C1 segment of cervical spinal cord (tissue), 14 donors: ENCODE data around the gene C6orf89.
"Not testable (repeated sequence)": the region's sequence is repeated elsewhere in the genome, so short reads cannot be mapped to it uniquely, and the experiment has no call there.

Experiments
- DNase-seq, 14 donors: peaks; one replicate each; lab custom pipeline; 2025; lab: John Stamatoyannopoulos, UW

Gene C6orf89

DNA sequence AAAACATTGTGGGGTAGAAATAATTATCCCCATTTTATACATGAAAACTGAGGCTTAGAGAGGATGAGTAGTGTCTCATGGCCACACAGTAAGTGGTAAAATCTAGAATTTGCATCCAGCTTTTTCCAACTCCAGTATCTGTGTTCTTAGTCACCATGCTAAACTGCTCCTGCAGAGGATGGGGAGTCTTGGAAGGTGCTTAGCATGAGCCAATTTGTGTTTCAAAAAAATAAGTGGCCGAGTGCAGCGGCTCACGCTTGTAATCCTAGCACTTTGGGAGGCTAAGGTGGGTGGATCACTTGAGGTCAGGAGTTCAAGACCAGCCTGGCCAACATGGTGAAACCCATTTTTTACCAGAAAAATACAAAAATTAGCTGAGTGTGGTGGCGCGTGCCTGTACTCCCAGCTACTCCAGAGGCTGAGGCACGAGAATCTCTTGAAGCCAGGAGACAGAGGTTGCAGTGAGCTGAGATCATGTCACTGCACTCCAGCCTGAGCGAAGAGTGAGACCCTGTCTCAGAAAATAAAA lies 2.4 kb downstream of the C6orf89 start:
- no peak for DNase-seq

DNA sequence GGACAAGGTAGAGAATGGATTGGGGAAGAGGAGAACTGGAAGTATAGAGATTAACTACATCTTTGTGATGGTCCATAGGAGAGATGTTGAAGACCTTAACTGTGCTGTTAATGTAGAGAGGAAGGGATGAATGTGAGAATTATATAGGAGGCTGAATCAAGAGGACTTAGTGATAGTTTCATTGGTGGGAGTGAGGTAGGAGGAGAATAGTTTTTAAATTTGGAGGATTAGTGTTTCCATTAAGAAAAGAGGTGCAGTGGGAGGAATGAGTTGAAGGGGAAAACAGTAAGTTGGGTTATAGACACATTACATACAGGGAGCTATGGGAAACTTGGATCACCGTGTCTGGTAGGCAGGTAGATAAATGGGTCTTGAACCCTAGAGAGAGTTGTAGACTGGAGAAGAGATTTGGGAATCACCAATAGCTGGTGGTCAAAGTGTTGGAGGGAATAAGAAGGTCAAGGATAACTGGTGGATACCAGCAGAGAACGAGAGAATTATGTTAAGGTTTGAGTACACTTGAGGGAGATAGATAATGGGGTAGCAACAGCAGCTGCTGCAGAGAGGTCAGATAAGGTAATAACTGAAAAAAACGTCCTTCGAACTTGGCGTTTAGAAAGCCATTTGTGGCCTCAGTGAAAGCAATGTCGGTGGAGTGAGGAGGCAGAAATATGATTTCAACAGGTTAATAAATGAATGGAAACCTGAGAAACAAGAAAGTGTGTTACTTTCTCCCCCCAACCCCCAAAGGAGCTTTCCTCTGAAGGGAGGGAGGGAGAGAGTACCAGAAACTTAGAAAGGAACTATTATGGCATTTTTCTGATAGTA lies 3.1 kb downstream of the C6orf89 start:
- no peak for DNase-seq

DNA sequence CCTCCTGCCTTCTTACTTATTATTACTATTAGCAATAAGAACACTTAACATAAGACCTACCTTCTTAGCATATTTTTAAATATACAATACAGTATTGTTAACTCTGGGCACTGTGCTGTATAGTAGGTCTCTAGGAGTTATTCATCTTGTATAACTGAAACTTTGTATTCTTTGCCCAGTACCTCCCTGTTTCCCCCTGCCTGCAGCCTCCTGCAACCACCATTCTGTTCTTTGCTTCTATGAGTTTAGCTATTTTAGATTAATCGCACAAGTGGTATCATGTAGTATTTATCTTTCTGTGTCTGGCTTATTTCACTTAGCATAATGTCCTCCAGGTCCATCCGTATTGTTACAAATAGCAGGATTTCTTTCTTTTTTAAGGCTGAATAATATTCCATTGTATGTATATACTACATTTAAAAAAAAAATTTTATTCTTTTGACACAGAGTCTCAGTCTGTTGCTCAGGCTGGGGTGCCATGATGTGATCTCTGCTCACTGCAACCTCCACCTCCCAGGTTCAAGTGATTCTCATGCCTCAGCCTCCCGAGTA lies 4.4 kb downstream of the C6orf89 start:
- DNase-seq, result no peak

DNA sequence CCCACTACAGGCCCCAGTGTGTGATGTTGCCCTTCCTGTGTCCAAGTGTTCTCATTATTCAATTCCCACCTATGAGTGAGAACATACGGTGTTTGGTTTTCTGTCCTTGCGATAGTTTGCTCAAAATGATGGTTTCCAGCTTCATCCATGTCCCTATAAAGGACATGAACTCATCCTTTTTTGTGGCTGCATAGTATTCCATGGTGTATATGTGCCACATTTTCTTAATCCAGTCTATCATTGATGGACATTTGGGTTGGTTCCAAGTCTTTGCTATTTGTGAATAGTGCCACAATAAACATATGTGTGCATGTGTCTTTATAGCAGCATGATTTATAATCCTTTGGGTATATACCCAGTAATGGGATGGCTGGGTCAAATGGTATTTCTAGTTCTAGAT lies 5.4 kb downstream of the C6orf89 start:
- DNase-seq, result not testable (repeated sequence)

DNA sequence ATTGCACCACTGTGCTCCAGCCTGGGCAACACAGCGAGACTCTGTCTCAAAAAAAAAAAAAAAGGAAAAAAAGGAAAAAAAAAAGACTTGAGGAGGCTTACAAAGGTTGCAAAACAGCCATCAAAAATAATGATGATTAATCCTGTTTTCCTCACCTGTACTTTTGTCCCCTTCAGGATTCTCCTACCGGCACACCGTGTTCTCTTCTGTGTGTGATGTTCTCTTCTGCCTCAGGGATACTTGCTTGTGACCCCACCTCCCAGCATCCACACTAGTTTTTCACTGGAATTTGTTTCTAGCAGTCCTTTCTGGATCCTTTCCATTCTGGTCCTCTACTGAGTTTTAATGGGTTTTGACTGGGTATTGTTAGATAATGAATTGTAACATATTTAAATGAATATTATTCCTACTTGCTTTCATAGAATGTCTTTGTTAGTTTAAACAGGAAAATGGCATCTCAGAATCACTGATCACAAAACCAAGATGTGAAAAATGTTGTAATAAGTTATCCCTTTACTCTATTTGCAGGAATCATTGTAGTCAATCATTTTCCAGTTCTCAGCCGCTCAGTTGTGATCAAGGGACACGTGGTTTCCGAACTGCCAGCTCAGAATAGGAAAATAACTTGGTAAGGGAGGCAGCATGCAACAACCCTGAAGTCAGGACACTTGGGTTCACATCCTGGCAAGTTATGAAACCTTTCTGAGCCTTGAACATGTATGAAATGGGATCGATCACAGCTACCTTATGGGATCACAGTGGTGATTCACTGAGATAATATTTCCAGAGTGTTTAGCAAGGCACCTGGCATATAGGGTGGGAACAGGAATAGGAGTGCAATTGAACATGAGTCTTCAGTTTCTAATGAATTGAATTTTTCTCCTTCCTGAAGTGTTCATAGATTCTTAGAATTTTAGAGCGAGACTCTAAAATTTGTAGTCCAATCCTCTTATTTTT lies 8.5 kb downstream of the C6orf89 start:
- DNase-seq, result no peak

DNA sequence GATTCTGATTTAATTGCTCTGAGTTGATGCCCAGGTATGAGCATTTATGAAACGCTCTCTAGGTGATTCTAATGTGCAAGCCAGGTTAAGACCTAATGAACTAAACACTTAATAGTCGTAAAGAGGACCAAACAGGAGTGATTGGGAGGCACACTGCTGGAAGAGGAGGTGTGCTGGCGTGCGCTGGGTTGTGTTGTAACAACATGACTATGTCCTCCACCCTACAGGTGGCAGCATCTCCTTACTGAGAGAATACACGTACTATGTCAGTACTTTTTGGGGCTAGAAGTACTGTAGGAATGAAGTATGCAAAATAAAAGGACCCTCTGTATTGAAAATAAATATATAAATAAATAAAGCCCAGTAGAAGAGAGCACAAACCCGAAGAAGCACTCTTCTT lies 11.9 kb downstream of the C6orf89 start:
- no peak for DNase-seq

DNA sequence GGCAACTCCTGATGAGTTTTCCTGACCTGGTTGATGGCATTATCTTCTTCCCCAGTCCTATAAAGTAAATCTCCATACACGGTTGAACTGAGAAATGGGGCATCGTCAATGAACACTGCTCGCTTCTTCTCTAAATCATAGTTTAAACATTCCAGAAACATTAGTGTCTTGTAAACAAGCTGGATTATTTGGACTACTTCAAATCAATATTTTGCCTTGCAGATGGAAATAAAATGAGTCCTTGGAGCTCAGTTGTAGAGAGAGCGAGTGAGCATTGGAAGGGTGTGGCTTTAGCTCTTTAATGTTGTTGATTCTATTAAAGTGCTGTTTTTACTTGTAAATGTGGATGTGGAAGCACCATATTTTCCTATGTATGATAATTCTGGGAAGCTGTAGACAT lies 18.4 kb downstream of the C6orf89 start:
- no peak for DNase-seq

DNA sequence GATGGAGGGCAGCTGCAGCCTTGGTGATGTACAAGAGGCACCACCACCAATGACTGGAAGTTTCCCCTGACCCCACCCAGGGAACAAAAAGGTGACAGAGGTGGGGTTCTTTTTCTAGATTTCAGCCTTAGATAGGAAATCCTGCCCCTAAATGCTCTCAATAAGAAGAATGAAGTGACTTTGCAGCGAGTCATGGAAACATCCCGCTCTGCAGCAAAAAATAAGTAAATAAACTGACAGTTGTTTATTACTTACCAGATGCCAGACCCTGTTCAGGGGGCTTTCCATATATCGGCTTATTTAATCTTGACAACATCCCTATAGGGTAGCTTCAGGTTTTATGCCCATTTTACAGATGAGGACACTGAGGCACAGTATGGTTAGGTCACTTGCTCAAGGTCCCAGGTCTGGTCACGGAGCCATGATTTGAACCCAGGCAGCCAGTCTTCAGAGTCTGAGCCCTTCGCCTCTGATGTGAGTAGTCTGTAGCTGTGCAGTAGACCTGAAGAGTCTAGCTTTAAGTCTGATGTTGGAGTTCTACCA lies 19.2 kb downstream of the C6orf89 start:
- no peak for DNase-seq

DNA sequence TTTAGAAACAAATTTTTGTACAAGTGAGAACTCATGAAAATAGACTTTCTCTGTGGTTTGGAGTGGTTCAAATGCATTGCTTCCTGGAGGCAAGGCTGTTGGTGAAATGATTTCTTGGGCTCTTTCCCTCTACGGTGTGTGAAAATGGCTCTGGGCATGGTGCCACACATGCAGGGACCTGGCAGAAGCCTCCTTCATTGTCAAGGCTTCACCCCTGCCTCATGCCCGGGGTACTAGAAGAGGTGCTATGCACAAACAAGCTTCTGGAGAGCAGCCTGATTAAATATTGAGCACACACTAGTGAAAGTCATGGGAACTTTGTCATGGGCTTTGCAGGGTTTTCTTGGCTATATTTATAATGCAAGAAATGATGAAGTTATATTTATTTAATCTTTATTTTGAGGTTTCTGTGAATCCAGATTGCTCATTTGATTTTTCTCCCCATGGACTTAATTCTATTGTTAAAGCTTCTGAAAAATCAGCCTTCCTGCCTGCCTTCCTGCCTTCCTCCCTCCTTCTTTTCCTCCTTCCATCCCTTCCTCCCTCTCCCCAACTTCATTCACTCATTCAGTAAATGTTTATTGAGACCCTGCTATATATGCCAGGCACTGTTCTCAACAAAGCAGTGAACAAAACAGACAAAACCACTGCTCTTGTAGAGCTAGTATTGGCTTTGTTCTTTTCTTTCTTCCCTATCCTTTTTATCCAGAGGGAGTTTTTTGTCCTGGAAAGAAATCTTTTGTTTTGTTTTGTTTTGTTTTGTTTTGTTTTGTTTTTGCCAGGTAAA lies 21.0 kb downstream of the C6orf89 start:
- DNase-seq, result peak in 6 of 14 donors; percentile 19 to 64 (median 36)

DNA sequence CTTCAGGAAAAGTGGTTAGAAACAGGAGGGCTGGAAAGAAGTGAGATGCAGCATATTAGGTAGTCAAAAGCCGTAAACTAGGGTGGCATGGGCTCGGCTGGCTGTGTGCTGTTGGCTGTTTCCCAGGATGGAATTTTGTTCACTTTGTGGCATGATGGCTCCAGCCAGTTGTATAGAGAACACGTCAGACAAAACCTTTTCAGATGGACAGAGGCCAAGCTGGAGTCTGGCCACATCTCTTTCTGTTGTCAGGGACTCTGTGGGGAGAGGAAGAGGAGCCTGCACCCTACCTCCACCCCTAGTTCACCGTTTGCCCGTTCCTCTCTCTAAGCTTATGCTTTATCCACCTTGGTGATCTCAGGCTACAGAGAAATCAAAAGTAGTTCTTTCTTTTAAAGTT lies 22.0 kb downstream of the C6orf89 start:
- DNase-seq, result peak in 8 of 14 donors; percentile 25 to 54 (median 32)

DNA sequence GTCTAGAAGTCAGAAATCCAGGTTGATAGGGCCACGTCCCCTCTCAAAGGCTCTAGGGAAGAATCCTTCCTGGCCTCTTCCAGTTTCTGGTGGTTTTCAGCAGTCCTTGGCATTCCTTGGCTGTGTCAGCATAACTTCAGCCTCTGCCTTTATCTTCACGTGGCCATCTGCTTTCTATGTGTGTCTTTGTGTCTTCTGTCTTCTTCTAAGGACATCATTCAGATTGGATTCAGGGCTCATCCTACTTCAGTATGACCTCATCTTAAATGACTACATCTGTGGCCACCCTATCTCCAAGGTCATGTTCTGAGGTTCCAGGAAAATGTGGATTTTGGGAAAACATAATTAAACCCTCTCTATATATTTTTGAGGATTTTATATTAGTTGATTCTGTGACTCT lies 23.0 kb downstream of the C6orf89 start:
- DNase-seq, result no peak

DNA sequence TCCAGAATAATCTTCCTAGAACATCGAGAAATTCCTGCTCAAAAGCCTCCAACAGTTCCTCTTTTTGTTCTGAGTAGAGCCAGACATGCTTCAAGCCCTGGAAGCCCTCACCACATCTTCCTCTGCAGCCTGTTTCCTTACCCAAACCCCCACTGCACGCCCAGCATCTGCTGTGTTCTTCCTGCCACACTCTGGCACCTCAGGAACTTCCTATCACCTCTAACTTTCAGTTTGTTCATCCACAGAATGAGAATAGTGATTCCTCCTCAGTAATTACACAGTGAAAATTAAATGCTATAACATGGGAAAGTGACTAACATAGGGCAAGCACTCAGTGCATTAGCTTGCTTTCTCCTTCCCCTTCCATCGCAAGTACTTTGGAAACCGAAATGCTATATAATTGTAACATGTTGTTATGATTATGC lies 26.3 kb downstream of the C6orf89 start:
- no peak for DNase-seq

DNA sequence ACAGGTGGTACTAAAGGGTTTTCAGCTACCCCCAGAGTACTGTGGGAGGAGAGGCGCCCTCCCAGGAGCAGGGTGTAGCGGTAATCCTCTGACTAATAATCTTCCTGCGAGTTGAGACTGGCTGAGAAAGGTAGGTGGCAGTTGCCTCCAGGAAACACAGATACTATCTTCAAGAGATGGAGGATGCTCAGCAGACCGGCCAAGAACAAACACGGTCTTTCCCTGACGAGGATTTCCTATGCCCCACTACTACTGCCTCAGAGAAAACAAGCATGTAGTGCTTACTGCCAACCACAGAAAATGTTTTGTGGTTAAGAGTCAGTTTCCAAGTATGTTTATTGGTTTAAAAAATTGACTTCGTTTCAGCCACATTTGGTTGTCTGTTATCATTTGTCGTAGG lies 26.8 kb downstream of the C6orf89 start:
- DNase-seq, result no peak

DNA sequence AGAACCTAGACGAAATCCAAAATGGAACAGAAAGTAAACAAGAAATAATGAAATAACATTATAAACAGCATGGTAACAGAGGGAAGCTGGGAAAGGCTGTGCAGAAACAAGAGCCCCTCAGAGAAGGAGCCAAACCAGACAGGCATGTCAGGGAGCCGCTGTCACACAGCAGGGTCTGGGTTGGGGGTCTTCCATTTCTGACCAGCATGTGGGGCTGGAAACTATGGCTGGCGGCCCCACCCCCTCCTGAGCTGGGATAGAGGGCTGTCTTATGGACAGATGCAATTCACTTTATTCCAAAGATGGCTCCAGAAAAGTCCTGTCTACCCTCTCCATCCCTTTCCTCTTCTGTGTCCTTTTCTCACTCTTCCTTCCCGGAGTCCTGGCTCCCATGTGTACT lies 27.3 kb downstream of the C6orf89 start:
- DNase-seq, result no peak

DNA sequence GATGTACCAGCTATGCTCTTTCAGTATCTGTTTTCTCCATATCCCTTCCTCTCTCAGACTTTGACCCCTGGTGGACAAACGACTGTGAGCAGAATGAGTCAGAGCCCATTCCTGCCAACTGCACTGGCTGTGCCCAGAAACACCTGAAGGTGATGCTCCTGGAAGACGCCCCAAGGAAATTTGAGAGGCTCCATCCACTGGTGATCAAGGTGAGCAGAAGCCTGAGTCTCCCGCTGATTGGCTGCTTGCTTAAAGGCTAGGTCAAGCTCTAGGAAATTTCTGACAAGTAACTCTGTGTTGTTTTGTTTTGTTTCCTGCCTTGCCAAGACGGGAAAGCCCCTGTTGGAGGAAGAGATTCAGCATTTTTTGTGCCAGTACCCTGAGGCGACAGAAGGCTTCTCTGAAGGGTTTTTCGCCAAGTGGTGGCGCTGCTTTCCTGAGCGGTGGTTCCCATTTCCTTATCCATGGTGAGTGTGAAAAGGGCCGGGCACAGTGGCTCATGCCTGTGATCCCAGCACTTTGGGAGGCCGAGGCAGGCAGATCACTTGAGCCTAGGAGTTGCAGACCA lies 28.6 kb downstream of the C6orf89 start:
- DNase-seq, result peak in 1 of 14 donors; percentile 5

DNA sequence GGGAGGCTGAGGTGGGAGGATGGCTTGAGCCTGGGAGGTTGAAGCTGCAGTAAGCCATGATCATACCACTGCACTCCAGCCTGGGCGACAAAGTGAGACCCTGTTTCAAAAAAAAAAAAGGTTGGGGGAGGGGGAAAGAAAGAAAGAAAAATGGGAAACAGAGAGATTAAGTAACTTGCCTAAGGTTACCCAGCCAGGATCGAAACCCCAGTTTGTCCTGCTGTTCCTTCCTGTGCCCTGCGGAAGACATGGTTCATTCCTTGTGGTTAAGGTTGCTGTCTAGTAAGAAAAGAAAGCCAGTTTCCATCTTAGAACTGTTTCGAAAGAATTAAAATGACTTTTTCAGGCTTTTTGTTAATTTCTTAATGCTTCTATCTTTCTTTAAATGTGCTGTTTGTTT lies 29.8 kb downstream of the C6orf89 start:
- no peak for DNase-seq

DNA sequence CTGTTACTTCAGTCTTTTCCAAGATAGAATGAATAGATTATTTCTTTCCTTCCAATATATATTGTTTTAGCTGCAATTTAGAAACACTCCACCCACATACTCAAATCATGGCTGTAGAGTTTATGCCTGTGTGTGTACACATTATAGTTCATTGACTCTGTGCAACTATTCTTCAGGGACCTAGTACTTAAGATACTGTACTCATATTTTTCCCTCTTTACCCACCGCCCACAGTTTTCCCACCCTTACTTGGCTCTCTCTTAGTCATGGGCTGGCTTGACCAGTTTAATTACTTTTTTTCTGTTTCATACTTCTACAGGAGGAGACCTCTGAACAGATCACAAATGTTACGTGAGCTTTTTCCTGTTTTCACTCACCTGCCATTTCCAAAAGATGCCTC lies 30.4 kb downstream of the C6orf89 start:
- DNase-seq, result no peak

DNA sequence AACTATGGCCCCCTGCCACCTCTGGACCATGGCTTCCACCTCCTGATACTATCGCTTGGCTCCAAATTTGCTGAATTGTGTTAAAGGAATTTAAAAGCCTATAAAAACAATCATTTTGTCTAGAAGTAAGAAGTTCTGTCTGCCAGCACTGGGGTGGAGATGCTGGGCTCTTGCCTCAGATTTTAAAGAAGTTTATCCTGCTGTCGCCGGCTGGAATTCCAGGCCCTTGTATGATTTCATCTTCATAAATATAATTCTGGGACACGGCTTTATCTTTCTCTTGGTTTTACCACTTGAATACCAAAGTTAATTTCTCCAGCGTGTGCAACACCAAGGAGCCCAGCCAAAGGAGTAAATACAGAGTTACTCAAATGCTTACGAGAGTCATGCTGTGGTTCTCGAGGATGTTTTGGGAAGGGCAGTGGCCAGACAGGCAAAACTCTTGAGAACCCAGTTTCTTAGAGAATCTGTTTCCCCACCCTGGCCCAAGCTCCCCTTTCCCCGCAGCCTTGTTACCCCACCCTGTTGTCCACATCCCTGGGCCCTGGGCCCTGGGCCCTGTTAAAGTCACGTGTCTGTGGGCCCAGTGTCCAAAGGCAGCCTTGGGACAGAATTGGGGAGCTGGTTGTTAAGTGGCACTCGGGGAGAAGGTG lies 31.9 kb downstream of the C6orf89 start:
- DNase-seq, result no peak

DNA sequence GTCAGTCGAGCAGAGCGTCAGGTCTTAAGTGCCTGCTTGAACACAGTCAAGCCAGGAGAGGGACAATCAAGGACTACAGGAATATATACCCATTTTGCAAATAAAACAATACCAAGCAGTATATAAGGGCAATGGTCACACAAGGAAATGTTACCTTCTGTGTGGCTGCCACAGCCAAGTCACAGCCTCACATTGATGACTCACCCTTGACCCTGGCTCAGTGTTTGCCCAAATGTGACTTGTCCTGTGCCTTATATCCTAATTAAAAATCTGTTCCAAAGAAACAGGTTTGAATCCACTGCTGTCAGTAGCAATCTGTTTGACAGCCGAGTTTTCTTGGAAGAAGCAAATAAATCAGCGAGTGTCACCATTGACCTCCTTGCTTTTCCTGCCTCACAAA lies 34.3 kb downstream of the C6orf89 start:
- no peak for DNase-seq

DNA sequence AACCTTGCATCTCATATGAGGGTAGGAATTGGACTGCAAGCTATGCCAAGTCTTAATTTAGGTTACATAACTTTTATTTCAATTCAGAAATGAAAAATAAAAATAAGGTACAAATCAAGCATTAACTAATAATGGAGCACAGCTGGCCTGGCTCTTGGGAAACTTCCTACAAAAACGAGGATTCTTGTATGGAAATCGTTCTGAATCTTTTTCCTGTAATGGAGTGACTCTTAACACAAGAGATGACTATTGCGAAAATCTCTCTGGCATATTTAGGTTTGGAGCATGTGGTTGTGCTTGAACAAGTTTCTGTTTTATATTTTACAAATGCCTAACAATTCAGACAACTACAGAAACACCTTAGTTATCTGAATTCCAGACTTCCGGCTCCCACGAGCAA lies 34.8 kb downstream of the C6orf89 start:
- no peak for DNase-seq
